Kidney (tissue), 14 donors: ENCODE data around the gene TTC7B. TPM values are rescaled to one million over a fixed set of nuclear protein-coding genes. Genes with fewer than 3 reads are reported as not detected.

Experiments
- DNase-seq, 5 donors: peaks; one replicate each; pipeline ENCODE4 v3.0.0-alpha.2; 2013 to 2020
- FAIRE-seq: peaks from 2 replicates; lab custom pipeline; 2012; peaks lifted over from hg19 to GRCh38; lab: Jason Lieb, UNC
- H3K27ac ChIP-seq, 2 donors: one replicate each; pipeline ENCODE4 v1.7.0; 2013; ENCODE audit warnings: low read depth in 2 of 2, low read length in 2 of 2, inconsistent platforms in 1 of 2
- H3K27me3 ChIP-seq: one replicate; pipeline ENCODE4 v1.7.1; 2013; ENCODE audit warnings: low read length, inconsistent platforms; ENCODE audit not compliant: control insufficient read depth, insufficient read depth
- H3K36me3 ChIP-seq, 3 donors: one replicate each; pipeline versions ENCODE4 v1.7.0 to v1.7.1; 2013; ENCODE audit warnings: low read length in 3 of 3, control low read depth in 1 of 3, inconsistent platforms in 1 of 3; ENCODE audit not compliant: insufficient read depth in 3 of 3, control insufficient read depth in 2 of 3
- H3K4me1 ChIP-seq, 3 donors: one replicate each; pipeline versions ENCODE4 v1.7.0 to v1.7.1; 2013; ENCODE audit warnings: low read length in 3 of 3, inconsistent platforms in 1 of 3, low read depth in 1 of 3; ENCODE audit not compliant: control insufficient read depth in 2 of 3, insufficient read depth in 2 of 3
- H3K4me3 ChIP-seq, 3 donors: one replicate each; pipeline versions ENCODE4 v1.7.0 to v1.8.1; 2013; ENCODE audit warnings: low read length in 3 of 3, control low read depth in 1 of 3, inconsistent platforms in 1 of 3
- H3K9ac ChIP-seq, 3 donors: one replicate each; pipeline versions ENCODE4 v1.7.0 to v1.7.1; 2013; ENCODE audit warnings: low read length in 3 of 3, control low read depth in 1 of 3, inconsistent platforms in 1 of 3
- H3K9me3 ChIP-seq, 3 donors: one replicate each; pipeline versions ENCODE4 v1.7.0 to v1.7.1; 2013; ENCODE audit warnings: low read length in 3 of 3, control low read depth in 1 of 3, inconsistent platforms in 1 of 3; ENCODE audit not compliant: control insufficient read depth in 2 of 3, insufficient read depth in 1 of 3
- intact Hi-C: fragments of 100-400 bp; cut with DNase I; formaldehyde crosslinking; loops from one replicate; pipeline ENCODE4 v1.11.1; 2022
- polyA plus RNA-seq: library from polyadenylated mRNA; stranded (reverse); fragments of 350-450 nt; fragmentation: Illumina TruSeq; extraction: RNeasy Lipid Tissue Mini Kit (QIAGEN cat#74804); gene quantifications from one replicate; pipeline ENCODE4 v1.2.3, GENCODE V29; 2014; ENCODE audit warnings: low read depth, low replicate concordance; ENCODE audit not compliant: insufficient read depth
- total RNA-seq: library from RNA; stranded (reverse); fragmentation: NEBNext Ultra II Directional; extraction: Animal tissue kit (Norgen Biotek cat#: 25700); gene quantifications from one replicate; pipeline ENCODE4 v1.2.1, GENCODE V29; 2021
- TF ChIP-seq, protein P1 (sequence below): IDR thresholded peaks from 3 replicates; pipeline ENCODE4 v1.5.1; 2012; ENCODE audit warnings: mild to moderate bottlenecking, moderate library complexity, borderline replicate concordance; ENCODE audit not compliant: insufficient read depth; ENCODE audit errors: extremely low read depth
- donor health status: control.
- donor health status: control.
- donor health status: control.
- donor health status: control.
- donor health status: control.
- donor health status: DM: yes; HTN: yes; CAD: no.
- donor health status: Normal renal cell carcinoma (clear cell type).

Gene TTC7B
- total and polyA plus RNA-seq, 2 donors from 2014 or later, result 23.4 to 48.3 TPM

DNA sequence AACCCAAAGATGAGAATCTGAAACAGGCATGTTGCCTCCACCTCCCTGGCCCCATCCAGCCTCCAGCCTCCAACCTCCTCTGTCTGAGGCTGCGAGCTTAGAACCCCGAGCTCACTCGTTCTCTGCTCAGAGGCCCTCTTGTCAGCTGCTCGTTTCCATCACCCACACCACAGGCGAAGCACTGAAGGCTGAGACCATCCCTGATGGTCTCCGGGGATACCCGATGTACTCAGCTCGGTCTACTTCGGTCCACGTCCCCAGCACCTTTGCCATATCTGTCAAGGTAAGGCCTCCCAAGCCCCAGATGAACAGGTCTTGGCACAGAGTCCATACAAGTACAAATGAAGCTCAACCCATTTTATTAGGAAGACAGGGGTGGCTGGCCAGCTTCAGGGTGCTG, 72.4 kb downstream of the TTC7B start:
- H3K27me3 ChIP-seq, result no peaks in the 10 kb centered on the region

DNA sequence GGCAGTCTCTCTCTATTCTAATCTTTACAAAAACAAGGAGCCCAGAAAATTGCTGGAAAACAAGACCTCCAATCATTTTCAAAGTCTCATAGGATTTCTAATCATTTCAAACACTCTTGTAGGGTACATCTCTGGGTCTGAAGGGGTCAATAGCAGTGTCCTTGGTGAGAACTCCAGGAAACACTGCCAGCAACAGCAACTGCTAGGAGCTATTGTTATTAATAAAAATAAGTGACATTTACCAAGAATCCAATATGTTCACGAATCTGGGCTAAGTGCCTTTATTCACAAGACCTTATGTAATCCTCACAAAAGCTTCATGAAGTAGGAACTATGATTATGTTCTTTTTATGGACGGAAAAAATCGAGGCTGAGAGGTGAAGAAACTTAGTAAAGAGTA, 72.8 kb downstream of the TTC7B start:
- Histone ChIP-seq H3K27ac (no peak overlapping the region), H3K27me3 (no peaks in the 10 kb centered on the region), H3K4me3 (no peak overlapping the region), H3K9me3 (no peaks in the 10 kb centered on the region), H3K4me1 (peaks cover 0 to 4% (median 0%) of the 10 kb centered on the region in 3 donors), H3K9ac (no peak overlapping the region), H3K36me3 (peaks cover 0 to 2% (median 0%) of the 10 kb centered on the region in 3 donors)
- FAIRE-seq (no peak), DNase-seq (no peak)
- intact Hi-C loops, result no loop called here
- TF ChIP-seq, protein P1, sequence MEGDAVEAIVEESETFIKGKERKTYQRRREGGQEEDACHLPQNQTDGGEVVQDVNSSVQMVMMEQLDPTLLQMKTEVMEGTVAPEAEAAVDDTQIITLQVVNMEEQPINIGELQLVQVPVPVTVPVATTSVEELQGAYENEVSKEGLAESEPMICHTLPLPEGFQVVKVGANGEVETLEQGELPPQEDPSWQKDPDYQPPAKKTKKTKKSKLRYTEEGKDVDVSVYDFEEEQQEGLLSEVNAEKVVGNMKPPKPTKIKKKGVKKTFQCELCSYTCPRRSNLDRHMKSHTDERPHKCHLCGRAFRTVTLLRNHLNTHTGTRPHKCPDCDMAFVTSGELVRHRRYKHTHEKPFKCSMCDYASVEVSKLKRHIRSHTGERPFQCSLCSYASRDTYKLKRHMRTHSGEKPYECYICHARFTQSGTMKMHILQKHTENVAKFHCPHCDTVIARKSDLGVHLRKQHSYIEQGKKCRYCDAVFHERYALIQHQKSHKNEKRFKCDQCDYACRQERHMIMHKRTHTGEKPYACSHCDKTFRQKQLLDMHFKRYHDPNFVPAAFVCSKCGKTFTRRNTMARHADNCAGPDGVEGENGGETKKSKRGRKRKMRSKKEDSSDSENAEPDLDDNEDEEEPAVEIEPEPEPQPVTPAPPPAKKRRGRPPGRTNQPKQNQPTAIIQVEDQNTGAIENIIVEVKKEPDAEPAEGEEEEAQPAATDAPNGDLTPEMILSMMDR, result no peak

More for the DNA sequence above, 72.4 kb downstream of the TTC7B start:
- no peak for FAIRE-seq
- peaks cover 0 to 2% (median 0%) of the 10 kb centered on the region in 3 donors for H3K36me3 ChIP-seq
- no peaks in the 10 kb centered on the region for H3K9me3 ChIP-seq
- no peak overlapping the region for H3K4me3 ChIP-seq
- DNase-seq, result no peak
- no peak overlapping the region for H3K9ac ChIP-seq
- TF ChIP-seq, protein P1, result no peak
- H3K27ac ChIP-seq, result no peak overlapping the region
- H3K4me1 ChIP-seq, result peaks cover 0 to 4% (median 0%) of the 10 kb centered on the region in 3 donors
- intact Hi-C loops, result no loop called here

DNA sequence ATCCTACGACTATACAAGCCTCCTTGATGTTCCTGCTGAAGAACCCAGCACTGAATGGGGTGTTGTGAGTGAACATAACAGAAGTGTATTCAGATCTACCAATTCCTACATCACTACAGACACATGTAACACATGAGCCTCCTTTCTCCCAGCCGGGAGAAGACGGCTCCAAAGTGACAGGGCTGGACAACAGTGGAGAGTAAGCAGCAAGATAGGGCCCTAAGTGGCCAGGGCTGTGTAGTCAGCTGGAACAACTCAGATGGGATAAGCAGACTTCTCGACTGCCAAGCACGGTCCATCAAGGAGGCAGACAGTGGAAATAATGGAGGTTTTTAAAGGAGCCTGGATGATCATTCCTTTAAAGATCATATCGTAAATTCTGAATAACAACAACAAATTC, 73.5 kb downstream of the TTC7B start:
- no peaks in the 10 kb centered on the region for H3K27me3 ChIP-seq
- H3K27ac ChIP-seq, result no peak overlapping the region
- H3K9me3 ChIP-seq, result no peaks in the 10 kb centered on the region
- FAIRE-seq (no peak), DNase-seq (no peak)
- TF ChIP-seq, protein P1, result no peak
- no peak overlapping the region for H3K9ac ChIP-seq
- H3K36me3 ChIP-seq, result peaks cover 0 to 2% (median 0%) of the 10 kb centered on the region in 3 donors
- H3K4me1 ChIP-seq, result peaks cover 0 to 4% (median 0%) of the 10 kb centered on the region in 3 donors
- H3K4me3 ChIP-seq, result no peak overlapping the region
- intact Hi-C loops, result no loop called here

DNA sequence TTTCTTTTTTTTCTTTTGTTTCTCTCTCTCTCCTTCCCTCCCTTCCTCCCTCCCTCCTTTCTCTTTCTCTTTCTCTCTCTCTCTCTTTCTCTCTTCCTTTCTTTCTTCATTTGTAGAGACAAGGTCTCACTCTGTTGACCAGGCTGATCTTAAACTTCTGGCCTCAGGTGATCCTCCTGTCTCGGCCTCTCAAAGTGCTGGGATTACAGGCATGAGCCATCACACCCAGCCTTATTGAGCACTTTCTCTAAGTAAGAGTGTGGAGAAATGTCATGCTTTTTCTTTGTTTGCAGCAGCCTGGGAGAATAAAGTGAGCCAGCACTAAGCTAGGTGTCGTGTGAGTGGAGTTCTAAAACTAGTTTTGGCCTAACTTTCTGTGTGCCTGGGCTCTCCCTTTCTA, 74.0 kb downstream of the TTC7B start:
- H3K9me3 ChIP-seq, result no peaks in the 10 kb centered on the region
- FAIRE-seq (no peak), DNase-seq (no peak)
- H3K4me1 ChIP-seq, result peaks cover 0 to 4% (median 0%) of the 10 kb centered on the region in 3 donors
- H3K27me3 ChIP-seq, result no peaks in the 10 kb centered on the region
- no peak overlapping the region for H3K9ac ChIP-seq
- TF ChIP-seq, protein P1, result no peak
- no peak overlapping the region for H3K4me3 ChIP-seq
- intact Hi-C loops, result no loop called here
- no peak overlapping the region for H3K27ac ChIP-seq
- H3K36me3 ChIP-seq, result peaks cover 0 to 2% (median 0%) of the 10 kb centered on the region in 3 donors
